Tibial artery (tissue), 4 donors: Measurements from ENCODE around the gene DNM3.

Source experiments
- DNase-seq, 2 donors: peaks; one replicate each; pipeline ENCODE4 v3.0.0-alpha.2; 2019
- H3K27ac ChIP-seq, 2 donors: fragments of 200-600 bp; sonication (generic) in 1 of 2; 1 replicate in 1 of 2; 2 replicates in 1 of 2; pipeline ENCODE4 v1.5.1; 2018 to 2019; ENCODE audit warnings: mild to moderate bottlenecking in 1 of 2
- H3K27me3 ChIP-seq, 2 donors: fragments of 200-600 bp; sonication (generic) in 1 of 2; one replicate each; pipeline versions ENCODE4 v1.5.1 to v1.6.0; 2016 to 2019
- H3K36me3 ChIP-seq, 3 donors: fragments of 200-600 bp; sonication (generic) in 2 of 3; one replicate each; pipeline ENCODE4 v1.5.1; 2016 to 2019; ENCODE audit warnings: mild to moderate bottlenecking in 2 of 3
- H3K4me1 ChIP-seq, 4 donors: fragments of 200-600 bp; sonication (generic) in 2 of 4; 1 replicate in 3 of 4; 2 replicates in 1 of 4; pipeline ENCODE4 v1.5.1; 2016 to 2019
- H3K4me3 ChIP-seq, 2 donors: fragments of 200-600 bp; sonication (generic) in 1 of 2; 1 replicate in 1 of 2; 2 replicates in 1 of 2; pipeline ENCODE4 v1.5.1; 2018 to 2019; ENCODE audit warnings: mild to moderate bottlenecking in 2 of 2
- H3K9me3 ChIP-seq, 3 donors: fragments of 200-600 bp; sonication (generic) in 1 of 3; one replicate each; pipeline ENCODE4 v1.5.1; 2016 to 2019
- intact Hi-C: fragments of 100-400 bp; cut with DNase I; formaldehyde crosslinking; loops from one replicate; pipeline ENCODE4 v1.15.0; 2023; ENCODE audit warnings: low total_unique reads
- TF ChIP-seq, protein P1 (sequence below), 2 experiments: fragments of 200-600 bp in 1 of 2; fragments of 450-650 bp in 1 of 2; IDR thresholded peaks; one replicate each; pipeline ENCODE4 v1.5.1; 2017 to 2019; ENCODE audit warnings: antibody characterized with exemption in 2 of 2, mild to moderate bottlenecking in 1 of 2, moderate library complexity in 1 of 2

Gene DNM3

DNA sequence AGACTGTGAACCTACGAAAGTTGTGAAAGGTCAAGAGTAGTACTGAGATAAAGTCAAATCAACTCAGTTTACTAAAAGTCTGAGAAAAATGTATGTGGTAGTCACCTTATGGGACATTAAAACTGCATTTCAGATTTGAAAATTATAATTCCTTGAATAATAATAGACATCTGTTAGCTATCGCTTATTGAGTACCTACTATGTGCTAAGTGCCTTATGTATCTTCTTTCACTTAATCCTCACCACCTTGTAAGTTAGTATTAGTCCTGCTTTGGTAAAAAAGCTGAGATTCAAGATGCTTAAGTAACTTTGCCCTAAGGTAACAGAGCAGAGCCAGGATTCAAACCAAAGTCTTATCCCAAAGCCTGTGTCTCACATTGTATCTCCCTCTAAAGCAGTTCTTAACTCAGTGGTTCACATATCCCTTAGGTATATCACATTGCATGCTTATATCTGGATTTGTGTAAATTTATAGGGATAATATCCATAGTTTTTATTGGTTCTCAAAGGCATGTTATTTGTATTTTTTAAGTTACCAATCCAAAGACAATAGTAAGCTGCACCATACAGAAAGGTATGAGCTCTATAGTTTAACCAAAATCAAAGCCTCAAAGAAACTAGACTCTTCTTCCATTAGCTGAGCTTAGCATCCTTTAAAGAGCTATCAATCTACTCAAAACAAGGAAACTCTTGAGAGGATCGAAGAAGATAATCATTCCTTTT lies 601.7 kb downstream of the DNM3 start:
- Histone ChIP-seq H3K36me3 (peaks cover 0 to 11% (median 0%) of the 10 kb centered on the region in 3 donors), H3K4me3 (peak overlapping the region; percentile 89 to 99), H3K4me1 (peaks cover 0 to 23% (median 9%) of the 10 kb centered on the region in 4 donors), H3K27me3 (no peaks in the 10 kb centered on the region), H3K27ac (peak overlapping the region; percentile 84 to 91), H3K9me3 (no peaks in the 10 kb centered on the region)
- TF ChIP-seq, protein P1, sequence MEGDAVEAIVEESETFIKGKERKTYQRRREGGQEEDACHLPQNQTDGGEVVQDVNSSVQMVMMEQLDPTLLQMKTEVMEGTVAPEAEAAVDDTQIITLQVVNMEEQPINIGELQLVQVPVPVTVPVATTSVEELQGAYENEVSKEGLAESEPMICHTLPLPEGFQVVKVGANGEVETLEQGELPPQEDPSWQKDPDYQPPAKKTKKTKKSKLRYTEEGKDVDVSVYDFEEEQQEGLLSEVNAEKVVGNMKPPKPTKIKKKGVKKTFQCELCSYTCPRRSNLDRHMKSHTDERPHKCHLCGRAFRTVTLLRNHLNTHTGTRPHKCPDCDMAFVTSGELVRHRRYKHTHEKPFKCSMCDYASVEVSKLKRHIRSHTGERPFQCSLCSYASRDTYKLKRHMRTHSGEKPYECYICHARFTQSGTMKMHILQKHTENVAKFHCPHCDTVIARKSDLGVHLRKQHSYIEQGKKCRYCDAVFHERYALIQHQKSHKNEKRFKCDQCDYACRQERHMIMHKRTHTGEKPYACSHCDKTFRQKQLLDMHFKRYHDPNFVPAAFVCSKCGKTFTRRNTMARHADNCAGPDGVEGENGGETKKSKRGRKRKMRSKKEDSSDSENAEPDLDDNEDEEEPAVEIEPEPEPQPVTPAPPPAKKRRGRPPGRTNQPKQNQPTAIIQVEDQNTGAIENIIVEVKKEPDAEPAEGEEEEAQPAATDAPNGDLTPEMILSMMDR (IDR thresholded peaks at IDR 0.05): no peak
- no peak for DNase-seq
- intact Hi-C loops: loop anchor here (10.0 kb wide), 2 partner anchors 118 to 638 kb away; no protein-coding TSS in a partner anchor

DNA sequence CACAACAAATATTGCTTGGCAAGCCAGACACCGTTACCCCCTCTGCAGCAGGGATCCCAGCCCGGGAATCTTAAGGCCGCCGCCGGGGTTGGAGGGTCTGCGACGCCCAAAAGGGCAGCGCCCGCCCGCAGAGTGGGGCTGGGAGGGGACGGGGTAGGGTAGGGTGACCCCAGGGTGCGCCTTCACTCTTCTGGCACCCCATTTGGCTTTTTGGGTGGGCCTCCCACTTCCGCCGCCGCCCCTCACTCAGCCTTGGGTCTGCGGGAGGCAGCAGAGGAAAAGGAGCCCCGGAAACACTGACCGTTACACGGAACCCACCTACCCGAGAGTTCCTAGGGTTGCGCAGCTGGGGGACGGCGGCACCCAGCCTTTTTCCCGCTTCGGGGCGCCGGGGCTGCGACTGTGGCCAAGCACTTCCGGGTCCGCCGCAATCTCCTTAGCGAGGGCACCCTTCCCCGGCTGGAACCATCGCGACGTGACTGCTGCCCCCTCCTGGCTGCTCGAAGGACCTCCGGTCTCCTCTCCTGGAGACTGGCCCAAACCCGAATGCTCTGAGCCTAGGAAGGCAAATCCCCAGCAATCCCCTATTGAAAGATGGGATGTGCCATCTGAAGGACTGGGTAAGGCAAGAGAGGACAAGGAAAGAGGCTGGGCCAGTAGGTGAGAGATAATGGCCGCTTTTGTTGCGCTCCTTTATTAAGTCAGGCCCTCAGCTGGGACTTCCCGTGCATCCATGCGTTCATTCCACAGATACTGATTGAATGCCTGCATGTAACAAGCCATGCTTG lies 602.6 kb downstream of the DNM3 start, which contains the start of gene PIGC:
PIGC (minus strand) TSS at position 404 of the 788 bp plus-strand sequence. CDS start 1,447 bp downstream, outside the sequence.
- peaks cover 0 to 23% (median 9%) of the 10 kb centered on the region in 4 donors for H3K4me1 ChIP-seq
- no peaks in the 10 kb centered on the region for H3K27me3 ChIP-seq
- TF ChIP-seq, protein P1 (IDR thresholded peaks at IDR 0.05): peak; percentile 81 to 87
- peak; percentile 87 to 93 for DNase-seq
- peak within 1 kb of the TSS; percentile 89 to 99 for H3K4me3 ChIP-seq
- peak within 1 kb of the TSS; percentile 84 to 91 for H3K27ac ChIP-seq
- no peaks in the 10 kb centered on the region for H3K9me3 ChIP-seq
- intact Hi-C loops: loop anchor here (10.0 kb wide), 2 partner anchors 119 to 639 kb away; no protein-coding TSS in a partner anchor
- peaks cover 0 to 8% (median 0%) of the 10 kb centered on the region in 3 donors for H3K36me3 ChIP-seq

DNA sequence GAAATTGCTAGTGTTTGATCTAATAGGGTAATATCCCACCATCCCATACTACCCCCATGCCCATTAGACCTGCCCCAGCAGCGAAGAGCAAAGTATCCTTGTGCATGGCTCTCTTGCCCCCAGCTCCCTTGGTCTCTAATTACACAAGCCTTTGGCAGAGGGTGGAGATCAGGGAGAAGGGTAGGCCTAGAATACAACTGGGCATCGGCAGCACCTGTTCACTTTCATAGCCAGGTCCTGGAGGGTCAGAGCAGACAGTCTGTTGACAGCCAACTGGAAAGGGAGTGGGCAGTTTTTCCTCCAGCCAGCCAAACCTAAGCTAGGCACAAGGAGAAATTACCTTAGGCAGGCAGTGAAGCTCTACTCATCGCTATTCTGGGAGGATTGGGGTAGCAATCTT lies 605.2 kb downstream of the DNM3 start:
- intact Hi-C loops: loop anchor here (10.0 kb wide), 2 partner anchors 122 to 642 kb away; no protein-coding TSS in a partner anchor
- Histone ChIP-seq H3K27me3 (no peaks in the 10 kb centered on the region), H3K27ac (no peak overlapping the region), H3K9me3 (no peaks in the 10 kb centered on the region), H3K4me3 (no peak overlapping the region), H3K36me3 (peaks cover 0 to 3% (median 0%) of the 10 kb centered on the region in 3 donors), H3K4me1 (peaks cover 0 to 28% (median 14%) of the 10 kb centered on the region in 4 donors)
- DNase-seq: no peak
- TF ChIP-seq, protein P1 (IDR thresholded peaks at IDR 0.05): no peak

DNA sequence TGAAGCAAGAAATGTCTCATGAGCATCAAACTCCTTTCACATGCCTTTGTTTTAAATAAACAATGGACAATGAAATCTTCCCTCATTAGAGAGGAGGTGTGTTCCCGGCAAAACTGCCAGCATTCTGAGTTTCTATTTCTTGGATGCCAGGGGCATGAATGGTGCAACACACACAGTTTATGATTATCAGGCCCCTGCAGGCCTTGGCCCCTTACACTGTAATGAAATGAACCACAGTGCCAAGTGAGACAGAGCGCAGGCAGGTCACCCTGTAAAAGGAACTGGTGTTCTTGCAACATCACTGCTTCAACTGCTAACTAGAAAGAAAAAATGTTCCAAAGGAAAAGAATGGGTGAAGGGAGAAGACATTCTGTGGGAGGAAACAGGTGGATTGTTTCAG lies 606.3 kb downstream of the DNM3 start:
- no peak overlapping the region for H3K27ac ChIP-seq
- peaks cover 0 to 23% (median 9%) of the 10 kb centered on the region in 4 donors for H3K4me1 ChIP-seq
- intact Hi-C loops: loop anchor here (10.0 kb wide), 2 partner anchors 123 to 643 kb away; no protein-coding TSS in a partner anchor
- no peaks in the 10 kb centered on the region for H3K36me3 ChIP-seq
- no peak for DNase-seq
- no peaks in the 10 kb centered on the region for H3K27me3 ChIP-seq
- H3K9me3 ChIP-seq: no peaks in the 10 kb centered on the region
- TF ChIP-seq, protein P1 (IDR thresholded peaks at IDR 0.05): no peak
- H3K4me3 ChIP-seq: no peak overlapping the region

DNA sequence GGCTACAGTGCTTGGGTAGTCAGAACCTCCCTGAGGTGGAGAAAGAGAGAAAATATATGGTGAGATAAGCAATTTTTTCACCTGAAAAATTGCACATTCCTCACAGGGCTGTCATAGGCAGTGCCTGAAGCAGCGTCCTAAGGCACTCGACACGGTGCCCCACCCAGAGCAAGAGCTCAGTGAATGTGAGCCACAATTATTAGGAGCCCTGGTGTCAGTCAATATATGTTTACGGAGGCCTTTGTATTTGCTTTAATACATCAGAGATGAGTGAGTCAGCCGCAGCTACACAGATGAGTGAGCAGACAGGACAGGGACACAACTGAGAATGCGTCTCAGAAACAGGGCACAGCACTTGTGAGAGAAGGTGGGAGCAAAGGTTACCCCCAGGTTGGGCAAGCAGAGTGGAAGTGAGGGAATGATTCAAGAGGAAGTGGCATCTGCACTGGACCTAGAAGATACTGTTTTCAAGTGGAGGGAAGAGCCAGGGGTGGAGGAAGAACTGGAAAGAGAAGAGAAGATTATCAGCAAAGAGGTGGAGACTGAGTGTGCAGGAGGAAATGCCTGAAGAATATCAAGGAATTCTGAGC lies 607.8 kb downstream of the DNM3 start:
- H3K4me3 ChIP-seq: no peak overlapping the region
- no peak overlapping the region for H3K27ac ChIP-seq
- H3K4me1 ChIP-seq: peaks cover 0 to 13% (median 5%) of the 10 kb centered on the region in 4 donors
- TF ChIP-seq, protein P1 (IDR thresholded peaks at IDR 0.05): no peak
- no peak for DNase-seq
- H3K27me3 ChIP-seq: no peaks in the 10 kb centered on the region
- intact Hi-C loops: loop anchor here (10.0 kb wide), 2 partner anchors 124 to 644 kb away; no protein-coding TSS in a partner anchor
- H3K36me3 ChIP-seq: no peaks in the 10 kb centered on the region
- no peaks in the 10 kb centered on the region for H3K9me3 ChIP-seq
